Fibroblast of skin of right biceps (primary cell): Measurements from ENCODE around the gene ZCCHC10.

Experiments
- DNase-seq: peaks from one replicate; pipeline ENCODE4 v3.0.0-alpha.2; 2013

ZCCHC10 gene

DNA sequence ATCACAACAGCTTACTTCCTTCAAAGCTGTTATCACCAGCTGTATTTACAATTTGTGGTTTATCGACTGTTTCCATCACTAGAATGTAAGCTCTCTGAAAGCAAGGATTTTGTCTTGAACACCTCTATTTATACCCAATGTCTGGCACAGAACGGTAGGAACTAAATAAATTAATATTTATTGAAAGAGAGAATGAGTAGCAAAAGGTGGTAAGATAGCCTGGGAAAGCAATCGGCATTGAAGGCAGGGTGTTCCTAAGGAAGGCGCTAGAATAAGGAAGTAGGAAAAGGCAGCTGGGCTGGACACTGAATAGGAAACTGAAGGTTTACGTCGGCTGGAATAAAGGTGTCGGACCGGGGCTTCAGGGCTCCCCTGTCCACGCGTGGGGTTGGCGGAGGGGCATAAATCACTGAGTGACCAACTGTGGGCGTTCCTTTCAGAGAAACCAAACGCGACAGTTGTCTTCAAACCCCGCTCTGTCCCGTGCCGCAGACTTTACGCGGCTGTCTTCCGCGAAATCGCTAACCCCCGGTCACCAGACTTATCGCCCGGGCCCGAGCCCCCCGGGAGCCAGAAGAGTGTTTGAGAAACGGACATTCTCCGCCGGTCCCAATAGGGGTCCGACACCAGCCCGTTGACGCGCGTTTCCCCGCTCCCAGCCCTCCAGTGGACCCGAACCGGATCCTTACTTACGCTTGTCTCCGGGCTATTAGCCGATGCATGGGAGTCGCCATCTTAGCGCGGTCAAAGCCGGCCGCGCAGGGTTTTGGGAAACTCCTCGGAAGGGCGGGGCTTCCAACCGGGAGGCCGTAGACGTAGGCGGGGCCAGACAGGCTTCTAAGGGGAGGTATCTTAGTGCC lies at the start of gene ZCCHC10:
Gene ZCCHC10 (minus strand): TSS at position 746 of the 860 bp plus-strand sequence. CDS start 12 bp downstream, at position 734.
- DNase-seq = peak; percentile 93

DNA sequence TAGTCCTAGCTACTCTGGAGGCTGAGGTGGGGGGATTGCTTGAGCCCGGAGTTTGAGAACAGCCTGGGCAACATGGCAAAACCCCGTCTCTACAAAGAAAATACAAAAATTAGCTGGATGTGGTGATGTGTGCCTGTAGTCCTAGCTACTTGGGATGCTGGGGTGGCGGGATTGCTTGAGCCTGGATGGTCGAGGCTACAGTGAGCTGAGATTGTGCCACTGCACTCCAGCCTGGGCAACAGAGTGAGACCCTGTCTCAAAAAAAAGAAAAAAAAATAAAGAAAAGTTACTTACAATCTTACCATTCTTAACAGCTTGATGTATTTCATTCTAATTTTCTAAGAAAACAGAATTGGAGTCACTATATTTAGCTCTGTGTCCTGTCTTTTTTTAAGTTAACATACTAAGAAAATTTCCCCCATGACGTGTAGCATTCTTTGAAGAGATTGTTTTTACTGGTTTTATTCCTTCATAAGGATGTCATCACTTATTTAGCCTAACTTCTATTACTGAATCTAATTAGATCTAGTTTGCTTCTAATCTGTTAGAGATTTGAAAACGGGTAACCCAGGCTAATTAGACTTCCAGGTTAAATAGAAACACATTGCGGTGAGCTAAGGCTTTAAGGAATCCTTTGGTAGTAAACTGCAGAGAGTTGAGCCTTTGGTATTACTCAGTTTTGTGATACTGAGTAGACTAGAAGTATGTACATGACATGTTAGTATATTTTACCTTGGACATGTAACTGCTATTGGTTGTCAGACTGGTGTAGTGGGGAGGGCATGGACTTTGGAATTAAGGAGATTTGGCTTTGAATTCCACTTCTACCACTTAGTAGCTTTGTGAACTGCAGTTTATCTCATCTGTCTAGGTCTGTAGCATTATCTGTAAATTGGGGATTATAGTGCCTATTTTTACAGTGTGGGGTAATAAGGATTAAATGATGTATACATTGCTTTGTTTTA lies 49.5 kb upstream of the ZCCHC10 start:
- peak; percentile 49 for DNase-seq

- DNase-seq = no peak
Observed at GRCh38 chr5:133072021-133072420, 45.7 kb upstream of the ZCCHC10 start.

DNA sequence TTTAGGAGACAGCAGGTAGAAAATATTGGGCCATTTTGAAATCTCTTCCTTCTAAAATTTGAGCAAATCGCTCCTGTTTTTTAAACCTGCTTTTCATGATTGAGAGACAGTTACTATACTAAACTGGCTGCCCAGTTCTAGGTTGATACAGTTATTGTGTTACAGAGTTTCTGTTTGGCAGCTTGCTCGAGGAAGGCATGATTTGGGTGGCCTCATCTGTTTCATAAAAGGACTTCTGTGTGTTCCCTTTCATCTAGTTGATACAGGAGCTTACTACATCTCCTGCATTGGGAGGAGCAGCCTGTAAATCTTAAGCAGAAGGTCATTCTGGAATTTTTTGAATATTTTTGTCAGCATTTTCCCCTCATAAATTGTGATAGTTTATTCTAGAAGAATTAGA lies 39.7 kb upstream of the ZCCHC10 start:
- no peak for DNase-seq

DNA sequence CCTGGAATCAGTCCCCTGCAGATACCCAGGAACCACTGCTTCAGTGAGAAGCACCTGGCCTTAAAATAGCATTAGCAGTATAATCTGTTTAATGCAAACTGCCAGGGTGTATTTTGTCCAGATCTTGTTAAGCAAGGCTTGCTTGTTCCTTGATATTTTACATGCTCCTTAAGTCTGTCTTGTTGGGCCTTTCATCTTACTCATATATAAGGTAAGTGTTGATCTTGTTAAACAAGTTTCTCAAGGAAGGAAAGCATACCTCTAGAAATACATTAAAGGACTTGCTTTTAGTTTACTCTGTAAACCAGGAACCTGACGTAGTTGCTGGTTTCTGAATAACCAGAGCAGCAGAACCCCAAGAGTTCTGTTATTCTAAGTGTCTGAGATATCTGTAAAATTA lies 39.1 kb upstream of the ZCCHC10 start:
- DNase-seq = no peak

DNA sequence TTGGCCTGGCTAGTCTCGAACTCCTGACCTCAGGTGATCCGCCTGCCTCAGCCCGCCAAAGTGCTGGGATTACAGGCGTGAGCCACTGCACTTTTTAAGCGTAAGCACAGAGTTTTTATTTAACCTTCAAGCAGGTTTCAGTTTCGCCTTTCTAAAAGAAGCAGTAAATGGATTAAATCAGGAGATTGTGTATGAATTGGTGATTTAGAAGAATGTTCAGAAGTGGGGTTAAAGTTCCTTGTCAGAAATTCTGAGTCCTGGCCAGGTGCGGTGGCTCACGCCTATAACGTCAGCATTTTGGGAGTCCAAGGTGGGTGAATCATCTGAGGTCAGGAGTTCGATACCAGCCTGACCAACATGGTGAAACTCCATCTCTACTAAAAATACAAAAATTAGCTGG lies 37.6 kb upstream of the ZCCHC10 start:
- DNase-seq = no peak

DNA sequence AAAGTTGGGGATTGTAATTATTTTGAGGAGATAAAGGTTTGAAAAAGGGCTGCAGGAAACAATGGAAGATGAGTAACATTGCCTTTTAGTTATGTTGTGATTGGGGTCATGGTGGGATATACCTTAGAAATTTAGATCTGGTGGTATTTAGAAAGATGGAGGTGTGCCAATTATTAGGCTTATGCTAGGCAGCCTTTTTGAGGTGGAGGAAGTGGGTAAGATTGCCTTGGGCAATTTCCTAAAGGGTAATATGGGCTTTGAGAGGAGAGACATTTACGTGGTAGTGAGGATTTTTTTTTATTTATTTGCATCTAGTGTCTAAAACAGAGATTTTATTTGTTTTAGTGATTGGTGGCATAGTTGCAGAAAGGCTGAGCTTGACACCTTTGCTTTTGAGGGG lies 35.9 kb upstream of the ZCCHC10 start:
- DNase-seq = no peak

GRCh38 chr5:133059621-133060020 lies 33.3 kb upstream of the ZCCHC10 start:
- DNase-seq = no peak

DNA sequence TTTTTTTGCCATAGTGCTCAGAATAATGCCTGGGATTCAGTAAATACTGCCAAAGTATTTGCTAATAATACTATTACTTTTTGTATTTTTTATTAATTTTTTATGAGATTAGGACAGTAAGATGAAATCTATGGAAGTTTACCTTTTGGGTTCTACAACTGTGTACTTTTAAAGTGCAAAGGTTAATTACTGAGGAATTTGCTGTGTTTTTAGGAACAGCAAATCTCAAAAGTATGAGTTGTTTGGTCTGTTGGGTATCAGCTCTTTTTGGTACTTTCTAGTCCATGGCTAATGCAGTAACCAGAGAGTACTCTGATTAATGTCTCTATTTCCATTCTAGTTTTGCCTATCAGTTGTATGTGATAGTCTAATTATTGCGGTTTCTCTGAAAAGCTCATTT lies 30.5 kb upstream of the ZCCHC10 start:
- DNase-seq = no peak

- DNase-seq = no peak
Observed at GRCh38 chr5:133054697-133055471, 28.5 kb upstream of the ZCCHC10 start.

DNA sequence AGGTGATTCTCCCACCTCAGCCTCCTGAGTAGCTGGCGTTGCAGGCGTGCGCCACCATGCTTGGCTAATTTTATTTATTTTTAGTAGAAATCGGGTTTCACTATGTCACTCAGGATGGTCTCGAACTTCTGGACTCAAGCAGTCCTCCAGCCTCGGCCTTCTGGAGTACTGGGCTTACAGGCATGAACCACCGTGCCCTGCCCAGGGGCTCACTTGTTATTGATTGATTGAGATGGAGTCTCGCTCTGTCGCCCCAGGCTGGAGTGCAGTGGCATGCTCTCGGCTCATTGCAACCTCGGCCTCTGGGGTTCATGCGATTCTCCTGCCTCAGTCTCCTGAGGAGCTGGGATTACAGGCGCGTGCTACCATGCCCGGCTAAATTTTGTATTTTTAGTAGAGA lies 27.1 kb upstream of the ZCCHC10 start:
- no peak for DNase-seq

DNA sequence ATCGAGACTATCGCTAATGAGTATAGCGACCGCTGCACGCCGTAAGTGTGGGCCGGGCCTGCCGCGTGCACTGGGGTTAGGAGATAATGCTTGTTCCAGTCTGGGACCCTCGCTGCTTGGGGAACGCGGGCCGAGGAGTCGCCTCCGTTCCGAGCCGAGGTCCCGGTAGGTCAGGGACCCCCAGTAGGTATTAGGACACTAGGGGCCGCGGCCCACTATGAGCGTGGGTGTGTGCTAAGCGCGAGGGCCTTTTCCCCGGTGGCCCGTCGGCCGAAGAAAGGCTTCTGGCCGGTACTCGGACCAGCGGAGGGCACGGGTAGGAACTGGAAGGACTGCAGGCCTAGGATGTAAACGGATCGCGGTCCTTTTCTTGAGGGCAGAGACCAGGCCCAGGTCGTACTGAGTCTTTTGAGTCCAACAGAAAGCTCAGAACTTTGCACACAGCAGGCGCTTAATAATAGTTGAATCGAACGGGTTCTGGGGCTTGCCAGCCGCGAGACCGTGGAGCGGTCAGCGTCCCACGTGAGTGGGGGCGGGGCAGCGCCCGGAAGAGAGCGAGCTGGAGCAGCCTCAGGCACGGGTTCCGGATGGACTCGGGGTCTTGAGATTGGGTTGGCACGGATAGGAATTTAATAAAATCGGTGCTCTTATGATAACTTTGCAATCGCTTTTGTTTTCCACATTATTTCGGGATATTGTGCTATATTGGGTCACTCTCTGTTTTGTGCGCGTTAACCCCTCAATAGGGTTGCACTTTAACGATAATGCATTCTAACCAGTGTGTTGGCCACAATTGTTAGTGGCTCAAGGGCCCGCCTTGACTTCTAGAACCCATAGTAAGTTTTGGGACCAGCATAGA lies 26.2 kb upstream of the ZCCHC10 start:
- peak; percentile 47 for DNase-seq

DNA sequence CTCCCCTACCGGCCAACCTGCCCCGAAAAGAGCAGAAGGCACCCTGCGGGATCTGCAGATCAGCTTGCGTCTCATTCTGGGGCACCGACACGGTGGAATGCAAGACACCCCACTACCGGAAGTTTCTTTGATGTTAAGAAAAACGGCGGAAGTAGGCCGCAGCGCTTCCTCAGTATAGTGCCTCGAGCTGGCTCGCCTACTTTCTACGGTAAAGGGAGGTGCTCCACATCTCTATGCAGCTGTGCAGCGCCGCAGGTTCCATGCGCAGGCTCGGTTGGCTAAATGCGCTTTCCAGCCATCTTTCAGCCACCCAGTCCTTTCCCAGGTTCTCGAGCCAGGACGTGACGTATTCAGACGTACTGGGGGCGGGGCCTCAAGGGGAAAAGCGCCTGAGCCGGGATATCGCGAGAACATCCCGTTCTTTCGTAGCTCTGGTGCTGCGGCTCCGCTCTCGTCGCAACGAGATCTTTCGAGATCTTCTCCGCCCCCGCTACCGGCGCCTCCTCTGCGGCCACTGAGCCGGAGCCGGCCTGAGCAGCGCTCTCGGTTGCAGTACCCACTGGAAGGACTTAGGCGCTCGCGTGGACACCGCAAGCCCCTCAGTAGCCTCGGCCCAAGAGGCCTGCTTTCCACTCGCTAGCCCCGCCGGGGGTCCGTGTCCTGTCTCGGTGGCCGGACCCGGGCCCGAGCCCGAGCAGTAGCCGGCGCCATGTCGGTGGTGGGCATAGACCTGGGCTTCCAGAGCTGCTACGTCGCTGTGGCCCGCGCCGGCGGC lies 25.4 kb upstream of the ZCCHC10 start, which contains the start of gene HSPA4:
Gene HSPA4 (plus strand): TSS at position 472 of the 775 bp plus-strand sequence. CDS start 238 bp downstream, at position 710.
- DNase-seq = peak; percentile 99

- no peak for DNase-seq
Observed at GRCh38 chr5:133051061-133051541, 24.8 kb upstream of the ZCCHC10 start.

GRCh38 chr5:133050521-133050920 lies 24.2 kb upstream of the ZCCHC10 start:
- no peak for DNase-seq

- no peak for DNase-seq
Observed at GRCh38 chr5:133049726-133050048, 23.3 kb upstream of the ZCCHC10 start.

DNA sequence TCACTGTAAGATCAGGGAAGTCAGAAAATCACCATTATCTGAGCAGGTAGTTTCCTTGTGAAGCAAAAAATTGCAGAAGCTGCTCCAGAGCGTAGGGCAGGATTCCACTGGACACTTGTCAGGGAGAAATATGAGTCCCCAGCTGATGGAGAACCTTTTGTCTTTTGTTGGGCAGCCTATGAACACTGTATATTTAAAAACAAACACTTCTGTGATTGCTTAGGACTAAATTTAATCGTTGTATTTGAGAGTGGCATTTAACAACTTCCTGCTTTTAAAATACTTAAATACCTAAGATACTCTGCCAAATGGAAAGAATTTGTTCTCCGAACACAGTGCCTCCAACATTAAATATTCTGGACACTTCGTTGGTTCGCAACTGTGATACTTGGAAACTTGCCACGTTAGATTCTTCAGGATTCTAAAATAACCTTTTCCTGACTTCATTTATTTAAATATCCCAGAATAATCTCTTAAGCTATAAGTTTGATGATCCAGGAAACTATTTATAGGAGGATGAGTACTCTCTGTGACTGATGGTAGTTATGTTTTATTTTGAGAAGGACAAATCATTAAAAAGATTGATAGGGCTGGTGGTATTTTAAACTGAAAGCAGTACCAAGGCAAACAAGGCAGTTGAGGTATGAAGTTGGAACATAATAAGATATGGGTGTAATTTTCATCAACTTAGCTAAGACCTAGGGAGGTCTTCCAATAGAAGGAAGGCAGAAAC lies 22.8 kb upstream of the ZCCHC10 start:
- peak; percentile 48 for DNase-seq

DNA sequence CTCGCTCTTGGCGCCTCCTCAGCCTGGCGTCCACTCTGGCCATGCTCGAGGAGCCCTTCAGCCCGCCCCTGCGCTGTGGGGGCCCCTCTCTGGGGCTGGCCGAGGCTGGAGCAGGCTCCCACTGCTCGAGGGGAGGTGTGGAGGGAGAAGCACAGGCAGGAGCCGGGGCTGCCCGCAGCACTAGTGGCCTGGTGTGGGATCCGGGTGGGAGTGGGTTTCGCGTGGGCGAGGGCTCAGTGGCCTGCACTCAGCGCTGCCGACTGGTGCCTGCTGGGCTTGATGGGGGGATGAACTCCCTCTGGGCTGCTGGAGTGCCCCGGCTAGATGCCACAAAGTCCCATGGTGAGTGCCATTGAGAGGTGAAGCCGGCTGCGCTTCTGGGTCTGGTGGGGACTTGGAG lies 21.1 kb upstream of the ZCCHC10 start:
- DNase-seq = no peak

DNA sequence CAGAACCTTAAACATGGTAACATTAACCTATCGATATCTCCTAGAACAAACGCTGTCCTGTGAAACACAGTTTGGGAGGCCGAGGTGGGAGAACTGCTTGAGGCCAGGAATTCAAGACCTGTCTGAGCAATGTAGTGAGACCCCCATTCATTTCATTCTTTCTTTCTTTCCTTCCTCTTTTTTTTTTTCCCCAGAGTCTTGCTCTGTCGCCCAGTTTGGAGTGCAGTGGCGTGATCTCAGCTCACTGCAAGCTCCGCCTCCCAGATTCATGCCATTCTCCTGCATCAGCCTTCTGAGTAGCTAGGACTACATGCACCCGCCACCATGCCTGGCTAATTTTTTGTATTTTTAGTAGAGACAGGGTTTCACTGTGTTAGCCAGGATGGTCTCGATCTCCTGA lies 20.2 kb upstream of the ZCCHC10 start:
- DNase-seq = peak; percentile 34

DNA sequence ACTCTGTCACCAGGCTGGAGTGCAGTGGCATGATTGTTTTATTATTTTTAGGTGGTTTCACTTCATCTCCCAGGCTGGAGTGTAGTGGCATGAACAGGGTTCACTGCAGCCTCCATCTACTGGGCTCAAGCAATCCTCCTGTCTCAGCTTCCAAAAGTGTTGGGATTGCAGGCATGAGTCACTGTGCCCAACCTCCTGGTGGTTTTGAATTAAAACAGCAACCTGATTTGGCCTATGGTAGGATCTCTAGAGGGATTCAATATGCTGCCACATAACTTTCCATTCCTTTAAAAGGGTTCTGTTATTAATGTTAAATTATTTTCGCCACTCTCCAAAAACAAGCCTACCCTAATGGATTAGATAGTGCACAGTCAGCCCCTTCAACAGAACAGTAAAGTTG lies 15.6 kb upstream of the ZCCHC10 start:
- DNase-seq = peak; percentile 36
